Measurements from ENCODE around the gene NDUFA9.

- TF ChIP-seq POLR2AphosphoS5 (IDR thresholded peaks at IDR 0.05; ENCODE audit: low read depth) (no peak), CTCF (IDR thresholded peaks at IDR 0.05; ENCODE audit: insufficient read depth, low read length) (no peak), GABPA (IDR thresholded peaks at IDR 0.05; ENCODE audit: low read depth) (no peak)
Measured at GRCh38 chr12:4630262-4630661, 18.7 kb upstream of the NDUFA9 start.
